Activated gamma-delta T cell treated with anti-CD3 and anti-CD28 coated beads, Interleukin-2, amount 50 U/mL, for 16 hours (primary cell): ENCODE data around the gene DNER.

Experiments used
- DNase-seq: peaks from one replicate; pipeline ENCODE4 v3.0.0-alpha.2; 2020; ENCODE audit warnings: low read depth

DNER gene

DNA sequence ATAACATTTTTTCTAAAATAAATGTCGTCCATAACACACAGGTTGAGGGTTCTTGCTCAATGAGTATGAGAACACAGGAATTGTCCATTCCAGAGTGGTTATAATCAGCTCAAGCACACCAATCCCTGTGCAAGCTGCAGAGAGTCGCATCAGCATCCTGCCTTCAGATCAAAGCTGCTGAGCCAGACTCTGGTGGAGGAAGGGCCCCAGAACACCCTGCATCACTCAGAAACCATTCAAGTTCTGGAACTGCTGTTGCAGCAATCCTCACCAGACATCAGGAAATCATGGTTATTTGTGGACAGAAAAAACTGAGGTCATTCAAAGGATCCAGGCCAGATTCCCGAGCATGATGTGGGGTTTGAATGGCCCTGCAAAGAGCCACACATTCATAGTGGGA is 44.5 kb downstream of the DNER start:
- DNase-seq: no peak

DNA sequence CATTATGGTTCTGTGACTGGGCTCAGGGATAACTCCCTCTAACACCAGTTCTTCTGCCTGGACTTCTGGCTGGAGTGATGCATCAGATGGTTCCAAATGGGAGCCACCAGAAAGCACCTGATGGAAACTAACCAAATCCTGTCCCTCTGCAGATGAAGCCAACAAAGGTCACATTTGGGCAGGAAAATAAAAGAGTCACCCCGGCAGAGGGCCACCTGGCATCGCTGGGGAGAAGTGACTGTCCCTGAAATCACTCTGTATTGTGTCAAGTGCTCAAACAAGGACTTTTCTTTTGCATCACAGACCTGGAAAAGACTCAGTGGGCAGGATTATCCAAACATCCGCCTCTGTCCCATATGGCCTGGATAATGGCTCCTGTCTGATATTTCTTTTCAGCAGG is 47.5 kb downstream of the DNER start:
- no peak for DNase-seq

- no peak for DNase-seq
Measured at GRCh38 chr2:229665158-229665557, 49.2 kb downstream of the DNER start.

DNA sequence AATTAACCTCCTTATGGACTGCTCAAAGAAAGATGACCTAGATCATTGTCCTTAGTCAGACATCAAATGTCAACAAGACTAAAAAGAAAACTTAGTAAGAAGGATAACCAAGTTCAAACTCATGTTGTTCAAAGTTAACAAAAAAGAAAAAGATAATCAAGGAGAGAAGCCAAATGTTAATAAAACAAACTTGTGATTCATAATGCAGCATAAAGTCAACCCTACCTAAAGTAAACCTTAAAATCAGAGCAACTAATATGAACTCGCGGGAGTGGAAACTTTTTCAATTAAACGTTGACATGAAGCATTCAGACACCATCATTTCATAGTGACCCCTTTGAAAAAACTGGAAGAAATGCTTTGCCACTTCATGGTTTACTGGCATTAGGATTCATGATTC is 52.9 kb downstream of the DNER start:
- no peak for DNase-seq

DNA sequence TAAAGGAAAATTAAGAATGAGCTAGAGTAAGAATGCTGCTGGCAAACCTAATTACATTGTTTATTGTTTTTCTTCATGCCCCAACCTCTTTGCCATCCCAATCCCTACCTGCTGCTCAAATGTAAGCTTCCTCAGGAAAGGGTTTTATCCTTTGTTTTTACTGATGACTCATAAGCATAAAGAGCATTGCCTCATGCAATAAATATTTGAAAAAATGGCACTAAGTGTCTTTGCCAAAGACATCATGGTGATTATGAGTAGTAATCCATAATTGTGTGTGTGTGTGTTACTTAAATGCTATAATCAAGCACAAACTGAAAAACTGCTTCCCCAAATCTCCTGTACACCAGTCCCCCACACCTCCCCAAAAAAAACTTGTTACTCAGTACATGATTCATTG is 53.4 kb downstream of the DNER start:
- no peak for DNase-seq

DNA sequence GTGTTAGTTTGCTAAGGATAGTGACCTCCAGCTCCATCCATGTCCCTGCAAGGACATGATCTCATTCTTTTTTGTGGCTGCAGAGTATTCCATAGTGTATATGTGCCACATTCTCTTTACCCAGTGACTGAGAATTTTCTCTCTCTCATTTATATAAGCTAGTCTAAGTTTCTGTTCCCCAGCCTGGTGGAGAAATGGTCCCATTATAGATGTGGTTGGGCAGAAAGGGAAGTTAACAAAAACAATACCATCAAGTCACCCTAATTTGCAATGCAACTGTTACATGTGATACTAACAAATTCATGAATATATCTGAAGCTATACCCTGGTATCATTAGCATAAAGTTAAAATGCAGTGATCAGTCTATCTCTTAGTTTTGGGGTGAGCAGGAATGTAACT is 54.0 kb downstream of the DNER start:
- DNase-seq: no peak

DNA sequence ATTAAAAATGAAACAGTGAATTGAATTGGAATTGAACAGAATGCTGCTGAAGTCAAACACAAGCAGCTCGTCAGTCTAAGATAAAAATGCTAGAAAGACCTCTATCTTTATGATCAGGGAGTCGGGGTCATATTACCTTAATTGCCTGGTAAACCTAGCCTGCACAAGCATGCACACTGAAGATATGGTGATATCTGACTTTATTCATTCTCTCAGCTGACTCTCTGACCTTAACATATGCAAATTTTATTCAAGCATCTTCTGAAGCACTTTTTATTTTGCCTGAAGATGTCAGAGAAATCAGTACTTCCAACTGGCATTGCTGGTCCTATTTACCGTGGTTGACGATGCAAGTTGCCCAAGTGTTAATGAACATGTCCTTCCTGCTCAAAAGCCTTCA is 56.4 kb downstream of the DNER start:
- no peak for DNase-seq

GRCh38 chr2:229654437-229654836 is 59.9 kb downstream of the DNER start:
- no peak for DNase-seq

GRCh38 chr2:229653531-229653930 is 60.8 kb downstream of the DNER start:
- DNase-seq: no peak

DNA sequence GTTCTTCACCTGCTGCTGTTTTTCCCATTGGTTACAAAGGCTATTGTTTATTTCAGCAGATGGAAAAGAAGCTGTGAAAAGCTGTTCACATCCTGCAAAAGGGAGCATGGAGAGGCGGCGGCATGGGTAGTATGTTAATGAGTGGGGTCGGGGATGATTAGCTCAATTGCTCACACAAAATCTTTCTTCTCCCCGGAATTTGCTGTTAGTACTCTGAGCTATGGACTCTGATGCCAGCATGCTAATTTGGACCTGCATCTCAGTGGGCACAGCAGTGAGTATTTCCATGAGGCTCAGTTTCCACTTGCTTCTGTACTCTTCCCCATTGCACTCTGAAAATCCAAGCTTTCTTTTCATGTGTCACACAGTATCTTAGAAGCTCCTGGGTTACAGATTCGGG is 61.6 kb downstream of the DNER start:
- DNase-seq: no peak

DNA sequence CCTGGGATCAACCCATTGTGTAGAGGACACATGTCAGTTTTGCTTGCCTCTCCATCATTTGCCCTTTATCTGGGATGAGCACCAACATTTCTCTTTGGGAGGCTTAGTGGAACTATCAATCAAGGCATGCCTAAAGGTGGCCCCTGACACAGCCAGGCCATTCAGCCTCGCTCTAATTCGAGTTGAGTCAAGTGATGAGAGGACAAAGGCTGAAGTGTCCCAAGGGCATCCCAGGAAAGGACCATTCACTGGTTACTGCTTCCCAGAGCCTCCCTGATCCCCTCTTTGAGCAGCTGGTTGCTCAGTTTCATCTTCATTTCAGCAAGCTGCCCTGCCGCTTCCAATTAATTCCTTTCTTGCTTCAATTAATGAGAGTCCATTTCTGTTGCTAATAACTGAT is 63.5 kb downstream of the DNER start:
- DNase-seq: no peak

DNA sequence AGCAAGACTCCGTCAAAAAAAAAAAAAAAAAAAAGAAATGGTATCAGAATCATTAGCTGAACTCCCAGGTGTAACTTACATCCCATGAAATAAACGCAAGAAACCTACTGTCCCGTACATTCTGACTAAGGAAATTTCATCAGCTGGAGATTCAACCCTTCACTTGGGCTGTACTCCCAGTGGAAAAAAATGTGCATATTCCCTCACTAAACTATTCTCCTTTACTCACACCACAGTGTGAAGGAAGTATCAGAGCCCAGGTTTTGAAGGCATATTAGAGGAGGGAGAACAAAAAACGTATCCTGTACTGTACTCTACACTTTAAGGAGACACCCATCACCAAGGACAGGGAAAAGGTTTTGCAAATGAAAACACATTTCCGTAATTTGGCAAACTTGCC is 64.3 kb downstream of the DNER start:
- DNase-seq: no peak

DNA sequence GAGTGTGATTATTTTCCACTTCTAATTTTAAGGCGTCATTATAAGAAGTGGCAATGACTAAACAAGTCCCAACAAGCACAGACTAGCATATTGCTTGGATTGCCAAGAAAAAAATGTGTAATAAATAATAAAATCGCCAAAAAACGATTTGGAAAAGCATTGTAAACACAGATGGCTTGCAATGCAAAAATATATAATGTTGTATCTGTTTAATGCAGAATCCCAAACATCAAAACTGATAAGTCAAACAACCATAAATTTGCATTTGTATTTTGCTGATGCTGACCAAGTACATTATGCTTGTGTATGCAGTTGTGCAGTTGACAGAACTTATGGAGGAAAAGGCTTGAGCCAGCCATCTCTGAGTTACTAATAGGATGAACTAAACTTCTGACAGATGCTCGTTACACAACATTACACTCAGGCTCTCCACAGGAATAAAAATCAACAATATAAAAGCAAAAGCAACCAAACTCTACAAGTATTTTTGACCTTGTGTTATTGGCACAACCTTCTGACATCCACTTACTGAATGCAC is 68.1 kb downstream of the DNER start:
- DNase-seq: no peak

DNA sequence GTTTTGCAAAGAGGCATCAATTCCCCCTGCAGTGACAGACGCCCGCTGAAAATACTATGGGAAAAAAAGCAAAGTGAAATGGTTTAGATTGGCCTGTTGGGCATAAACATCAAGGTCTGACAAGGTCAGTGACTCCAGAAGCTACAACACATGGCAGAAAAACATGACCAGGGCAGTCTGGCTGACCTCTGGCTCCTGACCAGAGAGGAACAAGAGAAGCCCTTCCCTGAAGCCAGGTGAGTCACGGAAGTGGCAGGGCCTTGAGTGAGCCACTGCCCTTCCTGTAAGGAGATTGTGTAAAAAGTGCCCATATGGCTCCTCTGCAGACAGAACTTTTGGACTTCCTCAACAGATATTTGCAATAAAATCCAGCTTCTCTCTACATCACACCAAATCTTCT is 72.0 kb downstream of the DNER start:
- no peak for DNase-seq

DNA sequence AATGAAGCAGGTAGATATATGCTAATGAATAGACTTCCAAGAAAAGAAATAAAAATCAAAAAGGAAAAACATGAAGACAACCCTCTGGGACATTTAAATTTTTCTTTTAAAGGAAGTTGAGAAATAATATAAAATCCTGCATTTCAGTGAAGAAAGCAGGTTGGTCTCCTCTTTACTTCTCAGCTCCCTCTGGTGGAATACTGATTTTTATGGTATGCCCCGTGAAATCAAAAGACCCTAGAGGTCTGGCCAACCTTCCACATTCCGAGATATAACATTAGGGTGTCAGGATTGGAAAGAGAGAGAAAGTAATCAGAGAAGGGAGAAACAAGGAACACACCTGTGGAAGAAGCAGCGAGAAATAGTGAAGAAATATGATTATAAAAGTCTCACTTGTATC is 72.7 kb downstream of the DNER start:
- DNase-seq: no peak

DNA sequence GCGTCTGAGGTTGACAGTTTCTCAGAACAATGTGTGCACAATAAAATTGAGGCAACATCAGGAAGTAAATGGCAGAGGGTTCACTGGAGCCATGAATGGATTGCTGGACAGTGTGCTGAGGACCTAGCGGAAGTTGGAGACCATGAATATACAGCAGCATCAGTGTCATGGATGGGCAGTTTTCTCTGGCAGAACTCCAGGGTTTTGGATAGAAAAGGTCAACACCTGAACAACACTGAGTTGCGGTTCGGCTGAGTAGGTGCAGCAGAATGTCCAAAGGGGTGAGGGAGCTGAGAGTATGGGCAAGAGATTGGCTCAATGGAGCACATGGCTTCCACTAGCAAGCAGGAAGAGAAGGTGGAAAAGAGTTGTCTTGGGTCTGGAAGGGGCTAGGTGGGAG is 73.7 kb downstream of the DNER start:
- no peak for DNase-seq

- no peak for DNase-seq
Measured at GRCh38 chr2:229636571-229636970, 77.8 kb downstream of the DNER start.

DNA sequence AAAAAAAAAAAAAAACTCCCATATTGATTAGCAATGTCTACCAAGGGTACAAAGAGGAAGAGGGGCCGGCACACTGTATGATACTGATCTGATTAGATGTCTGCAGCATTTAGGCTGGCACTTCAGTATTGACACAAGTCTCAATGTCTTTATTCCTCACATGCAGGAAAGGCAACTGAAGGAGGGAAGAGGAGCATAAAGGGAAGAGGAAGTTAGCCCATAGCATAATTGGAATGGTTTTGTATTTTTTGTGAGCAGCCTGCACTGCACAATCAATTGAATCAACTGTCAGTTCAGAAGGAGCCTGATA is 79.0 kb downstream of the DNER start:
- no peak for DNase-seq

DNA sequence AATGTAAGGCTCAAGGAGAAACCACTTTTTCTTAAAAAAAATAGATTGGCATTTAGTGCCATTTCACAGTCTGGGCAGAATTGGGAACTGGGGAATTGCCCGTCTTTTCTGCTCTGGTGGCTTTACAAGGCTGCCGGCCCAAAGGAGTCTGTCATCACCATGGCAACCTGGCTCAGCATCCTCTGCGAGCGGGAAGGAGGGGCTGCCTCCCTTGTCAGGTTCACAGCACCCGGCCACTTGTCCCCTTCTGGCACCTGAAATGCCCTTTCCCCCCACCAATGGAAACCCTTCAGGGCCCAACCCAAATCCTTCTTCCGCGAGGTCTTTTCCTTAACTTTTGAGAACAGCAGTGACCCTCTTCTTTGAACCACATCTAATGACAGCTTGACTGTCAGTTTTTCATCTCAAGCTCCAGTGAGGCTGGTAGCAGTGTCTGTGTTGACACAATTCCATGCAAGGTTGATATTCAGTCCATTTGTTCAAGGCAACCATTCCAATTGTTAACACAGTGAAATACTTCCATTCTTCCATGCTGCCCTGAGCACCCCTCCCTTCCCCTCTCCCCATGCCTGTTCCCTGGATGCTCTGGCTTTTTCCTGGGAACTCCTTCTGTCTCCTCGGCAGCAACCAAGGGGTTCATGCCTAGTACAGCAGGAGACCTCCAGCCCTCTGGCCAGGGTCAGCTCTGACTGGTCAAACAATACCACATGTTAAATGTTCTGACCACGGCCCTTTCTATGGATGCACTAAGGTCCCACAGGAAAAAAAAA is 79.6 kb downstream of the DNER start:
- no peak for DNase-seq

GRCh38 chr2:229633556-229633955 is 80.8 kb downstream of the DNER start:
- no peak for DNase-seq

- DNase-seq: no peak
Measured at GRCh38 chr2:229629039-229629438, 85.3 kb downstream of the DNER start.

DNA sequence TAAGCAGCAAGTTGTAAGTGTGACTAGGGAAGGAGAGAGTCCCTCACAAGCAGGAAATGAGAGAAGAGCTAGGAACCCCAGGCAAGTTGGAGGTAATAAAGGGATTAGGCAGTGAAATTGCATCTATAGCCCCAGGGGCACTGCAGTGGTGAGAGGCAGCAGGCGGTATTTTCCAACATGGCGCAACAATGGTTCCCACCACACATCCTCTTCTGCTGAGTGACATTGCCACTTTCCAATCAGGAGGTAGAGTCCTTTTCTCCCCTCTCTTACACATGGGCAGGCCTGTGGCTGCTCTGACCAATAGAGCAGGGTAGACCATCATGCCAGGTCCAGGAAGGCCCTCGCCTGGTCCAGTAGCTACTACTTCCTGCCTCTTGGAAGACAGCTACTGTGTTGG is 86.6 kb downstream of the DNER start:
- no peak for DNase-seq

DNA sequence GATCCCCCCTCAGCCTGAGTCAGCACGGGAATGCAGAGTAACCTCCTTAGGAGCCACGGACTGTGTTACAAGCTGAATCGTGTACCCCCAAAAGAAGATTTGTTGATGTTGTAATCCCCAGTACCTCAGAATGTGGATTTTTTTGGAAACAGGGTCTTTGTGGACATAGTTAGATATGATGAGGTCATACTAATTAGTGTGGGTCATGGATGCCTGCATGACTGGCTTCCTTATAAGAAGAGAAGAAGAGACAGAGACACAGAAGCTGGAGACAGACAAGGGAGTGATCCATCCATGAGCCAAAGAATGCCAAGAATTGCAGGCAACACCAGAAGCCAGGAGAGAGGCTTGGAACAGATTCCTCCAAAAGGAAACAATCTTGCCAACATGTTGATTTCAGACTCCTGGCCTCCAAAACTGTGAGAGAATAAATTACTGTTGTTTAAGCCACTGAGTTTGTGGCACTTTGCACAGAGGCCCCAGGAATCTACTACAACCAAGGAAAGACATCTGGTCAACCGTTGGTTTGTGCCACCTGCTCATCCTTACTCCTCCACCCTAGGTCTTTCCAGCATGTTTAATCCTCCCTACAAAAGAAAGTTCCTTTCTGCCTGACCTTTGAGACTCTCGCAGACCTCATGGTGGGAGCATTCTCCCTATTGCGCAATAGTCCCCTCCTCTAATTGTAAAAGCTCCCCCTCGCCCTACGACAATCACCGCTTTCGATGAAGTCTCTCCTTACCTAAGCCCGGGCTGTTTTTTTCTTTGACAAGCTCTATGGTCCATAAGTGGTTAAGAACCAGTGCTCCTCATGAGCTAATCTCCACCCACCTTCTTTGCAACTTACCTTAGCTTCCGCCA is 91.6 kb downstream of the DNER start:
- DNase-seq: no peak

DNA sequence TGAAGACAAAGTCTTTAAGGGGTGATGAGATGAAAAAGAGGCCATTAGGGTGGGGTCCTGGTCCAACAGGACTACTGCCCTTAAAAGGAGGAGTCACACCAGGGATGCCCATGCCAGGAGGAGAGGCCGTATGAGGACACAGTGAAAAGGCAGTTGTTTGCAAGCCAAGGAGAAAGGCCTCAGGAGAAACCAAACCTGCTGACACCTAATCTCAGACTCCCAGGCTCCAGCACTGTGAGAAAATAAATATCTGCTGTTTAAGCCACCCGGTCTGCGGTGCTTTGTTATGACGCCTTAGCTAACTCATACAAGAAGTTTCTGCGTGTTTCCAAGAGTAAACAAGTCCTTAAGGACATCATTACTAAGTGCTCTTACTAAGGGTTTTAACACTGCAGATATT is 93.6 kb downstream of the DNER start:
- no peak for DNase-seq
